WTC11 (cell line): ENCODE measurements around the gene CAMK2B. TPM values are rescaled to one million over a fixed set of nuclear protein-coding genes. Genes with fewer than 3 reads are reported as not detected.

ENCODE experiments used
- ATAC-seq: fragments of 200-7000 bp; cut with Tn5 transposase; 2 replicates; pipeline ENCODE4 v1.10.0; 2021; ENCODE audit warnings: mild to moderate bottlenecking, moderate library complexity
- CTCF ChIA-PET: fragments of 300-600 bp; sonication (Branson Sonifier 250); formaldehyde crosslinking; loops from one replicate; lab custom pipeline; 2021; ENCODE audit warnings: antibody characterized with exemption; lab: Charles Lee
- POLR2A ChIA-PET: fragments of 350-600 bp; sonication (Branson Sonifier 250); formaldehyde crosslinking; loops from one replicate; lab custom pipeline; 2021; ENCODE audit warnings: antibody characterized with exemption; lab: Charles Lee
- DNase-seq: peaks from one replicate; pipeline ENCODE4 v3.0.0; 2021; ENCODE audit warnings: low spot score
- H3K27ac Mint-ChIP-seq: 2 replicates; pipeline ENCODE4 v1.8.0; 2021; ENCODE audit warnings: mixed read lengths
- H3K27me3 Mint-ChIP-seq: 2 replicates; pipeline ENCODE4 v1.8.0; 2021; ENCODE audit warnings: low read depth, mild to moderate bottlenecking, moderate library complexity, mixed read lengths
- H3K36me3 Mint-ChIP-seq: 2 replicates; pipeline ENCODE4 v1.8.0; 2021; ENCODE audit warnings: mixed read lengths
- H3K4me1 Mint-ChIP-seq: 2 replicates; pipeline ENCODE4 v1.8.0; 2022; ENCODE audit warnings: mixed read lengths
- H3K4me3 Mint-ChIP-seq: 2 replicates; pipeline ENCODE4 v1.8.0; 2021; ENCODE audit warnings: mild to moderate bottlenecking, moderate library complexity, mixed read lengths
- H3K9me3 Mint-ChIP-seq: 2 replicates; pipeline ENCODE4 v1.8.0; 2021; ENCODE audit warnings: mixed read lengths
- ATF1 ChIP-seq: sonication (generic); formaldehyde crosslinking; IDR thresholded peaks from 2 replicates; pipeline ENCODE4 v1.8.1; 2023; ENCODE audit warnings: mild to moderate bottlenecking, moderate library complexity, missing genetic modification reagents
- ELF4 ChIP-seq: sonication (generic); formaldehyde crosslinking; IDR thresholded peaks from 2 replicates; pipeline ENCODE4 v1.8.1; 2022; ENCODE audit warnings: low read depth, mild to moderate bottlenecking, moderate library complexity, missing genetic modification reagents
- HMGXB4 ChIP-seq: sonication (generic); formaldehyde crosslinking; IDR thresholded peaks from 2 replicates; pipeline ENCODE4 v1.8.1; 2023; ENCODE audit warnings: mild to moderate bottlenecking, moderate library complexity, missing genetic modification reagents
- MXD4 ChIP-seq: fragments of 250-450 bp; sonication (Bioruptor Pico); IDR thresholded peaks from 2 replicates; pipeline ENCODE4 v1.8.0; 2021; ENCODE audit warnings: mild to moderate bottlenecking, moderate library complexity, borderline replicate concordance
- NFE2L1 ChIP-seq: sonication (generic); formaldehyde crosslinking; IDR thresholded peaks from 2 replicates; pipeline ENCODE4 v1.8.1; 2023; ENCODE audit warnings: missing genetic modification reagents
- PRRX2 ChIP-seq: fragments of 250-450 bp; sonication (Bioruptor Pico); IDR thresholded peaks from 2 replicates; pipeline ENCODE4 v1.8.0; 2021; ENCODE audit warnings: mild to moderate bottlenecking
- RELA ChIP-seq: sonication (generic); formaldehyde crosslinking; IDR thresholded peaks from 2 replicates; pipeline ENCODE4 v1.8.1; 2022; ENCODE audit warnings: missing genetic modification reagents, mild to moderate bottlenecking, borderline replicate concordance
- STAT6 ChIP-seq: sonication (generic); formaldehyde crosslinking; conservative IDR thresholded peaks from 2 replicates; pipeline ENCODE4 v1.8.1; 2023; ENCODE audit warnings: mild to moderate bottlenecking, low read depth, missing genetic modification reagents, moderate library complexity
- TCF7 ChIP-seq: sonication (generic); formaldehyde crosslinking; IDR thresholded peaks from 2 replicates; pipeline ENCODE4 v1.8.0; 2022; ENCODE audit warnings: mild to moderate bottlenecking, low read depth, missing genetic modification reagents, moderate library complexity
- TEAD4 ChIP-seq: sonication (generic); formaldehyde crosslinking; IDR thresholded peaks from 2 replicates; pipeline ENCODE4 v1.8.0; 2022; ENCODE audit warnings: mild to moderate bottlenecking, missing genetic modification reagents
- USF1 ChIP-seq: sonication (generic); formaldehyde crosslinking; IDR thresholded peaks from 2 replicates; pipeline ENCODE4 v1.8.0; 2022; ENCODE audit warnings: mild to moderate bottlenecking, missing genetic modification reagents
- ZNF232 ChIP-seq: sonication (generic); formaldehyde crosslinking; IDR thresholded peaks from 2 replicates; pipeline ENCODE4 v1.8.0; 2022; ENCODE audit warnings: mild to moderate bottlenecking, missing genetic modification reagents
- total RNA-seq: library from RNA; stranded (reverse); gene quantifications from 3 replicates; pipeline ENCODE4 v1.2.3, GENCODE V29; 2021
- TF ChIP-seq, protein P1 (sequence below): fragments of 200-600 bp; IDR thresholded peaks from 2 replicates; pipeline ENCODE4 v1.8.0; 2022; ENCODE audit warnings: antibody characterized with exemption
- TF ChIP-seq, protein P2 (sequence below): sonication (generic); formaldehyde crosslinking; IDR thresholded peaks from 2 replicates; pipeline ENCODE4 v1.8.0; 2023; ENCODE audit warnings: missing genetic modification reagents
- TF ChIP-seq, protein P3 (sequence below): fragments of 250-450 bp; sonication (Bioruptor Pico); IDR thresholded peaks from 2 replicates; pipeline ENCODE4 v1.9.0; 2021; ENCODE audit warnings: mild to moderate bottlenecking, borderline replicate concordance
- TF ChIP-seq, protein P4 (sequence below): sonication (generic); formaldehyde crosslinking; IDR thresholded peaks from 2 replicates; pipeline ENCODE4 v1.8.1; 2022; ENCODE audit warnings: low read depth, mild to moderate bottlenecking, moderate library complexity, missing genetic modification reagents, borderline replicate concordance
- TF ChIP-seq, protein P5 (sequence below): fragments of 250-450 bp; sonication (Bioruptor Pico); IDR thresholded peaks from 2 replicates; pipeline ENCODE4 v1.8.0; 2021; ENCODE audit warnings: mild to moderate bottlenecking

CAMK2B gene
- total RNA-seq, 1 experiment from 2014 or later: 0.44 TPM

GRCh38 chr7:44322631-44323363 lies 2.6 kb downstream of the CAMK2B start:
- Mint-ChIP-seq H3K9me3 (no peaks in the 10 kb centered on the region), H3K36me3 (no peaks in the 10 kb centered on the region), H3K4me1 (peaks cover 17% of the 10 kb centered on the region), H3K27ac (no peak overlapping the region), H3K4me3 (0 out of 2 replicates have a peak overlapping the region, but pooled peaks have one; percentile 69), H3K27me3 (peaks cover 54% of the 10 kb centered on the region)
- ATAC-seq: no peak
- ChIA-PET POLR2A (no interaction called here), CTCF (interaction anchor here (1.1 to 1.2 kb wide), 2 partner anchors 82 to 86 kb away, joined by 4 read pairs; no protein-coding TSS in a partner anchor)
- no peak for TF ChIP-seq STAT6 (CRISPR knock-in tag)
- no peak for TF ChIP-seq PRRX2 (CRISPR knock-in tag)
- TF ChIP-seq, protein P1, sequence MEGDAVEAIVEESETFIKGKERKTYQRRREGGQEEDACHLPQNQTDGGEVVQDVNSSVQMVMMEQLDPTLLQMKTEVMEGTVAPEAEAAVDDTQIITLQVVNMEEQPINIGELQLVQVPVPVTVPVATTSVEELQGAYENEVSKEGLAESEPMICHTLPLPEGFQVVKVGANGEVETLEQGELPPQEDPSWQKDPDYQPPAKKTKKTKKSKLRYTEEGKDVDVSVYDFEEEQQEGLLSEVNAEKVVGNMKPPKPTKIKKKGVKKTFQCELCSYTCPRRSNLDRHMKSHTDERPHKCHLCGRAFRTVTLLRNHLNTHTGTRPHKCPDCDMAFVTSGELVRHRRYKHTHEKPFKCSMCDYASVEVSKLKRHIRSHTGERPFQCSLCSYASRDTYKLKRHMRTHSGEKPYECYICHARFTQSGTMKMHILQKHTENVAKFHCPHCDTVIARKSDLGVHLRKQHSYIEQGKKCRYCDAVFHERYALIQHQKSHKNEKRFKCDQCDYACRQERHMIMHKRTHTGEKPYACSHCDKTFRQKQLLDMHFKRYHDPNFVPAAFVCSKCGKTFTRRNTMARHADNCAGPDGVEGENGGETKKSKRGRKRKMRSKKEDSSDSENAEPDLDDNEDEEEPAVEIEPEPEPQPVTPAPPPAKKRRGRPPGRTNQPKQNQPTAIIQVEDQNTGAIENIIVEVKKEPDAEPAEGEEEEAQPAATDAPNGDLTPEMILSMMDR: no peak
- TF ChIP-seq, protein P2, sequence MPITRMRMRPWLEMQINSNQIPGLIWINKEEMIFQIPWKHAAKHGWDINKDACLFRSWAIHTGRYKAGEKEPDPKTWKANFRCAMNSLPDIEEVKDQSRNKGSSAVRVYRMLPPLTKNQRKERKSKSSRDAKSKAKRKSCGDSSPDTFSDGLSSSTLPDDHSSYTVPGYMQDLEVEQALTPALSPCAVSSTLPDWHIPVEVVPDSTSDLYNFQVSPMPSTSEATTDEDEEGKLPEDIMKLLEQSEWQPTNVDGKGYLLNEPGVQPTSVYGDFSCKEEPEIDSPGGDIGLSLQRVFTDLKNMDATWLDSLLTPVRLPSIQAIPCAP (CRISPR knock-in tag): no peak
- no peak for TF ChIP-seq USF1 (CRISPR knock-in tag)
- TF ChIP-seq ATF1 (CRISPR knock-in tag): no peak
- TF ChIP-seq ELF4: no peak
- TF ChIP-seq TEAD4 (CRISPR knock-in tag): no peak
- no peak for TF ChIP-seq NFE2L1 (CRISPR knock-in tag)
- TF ChIP-seq MXD4 (CRISPR knock-in tag): no peak
- TF ChIP-seq ZNF232: no peak
- no peak for TF ChIP-seq RELA (CRISPR knock-in tag)
- TF ChIP-seq TCF7 (CRISPR knock-in tag): no peak
- TF ChIP-seq HMGXB4: no peak
- TF ChIP-seq, protein P3, sequence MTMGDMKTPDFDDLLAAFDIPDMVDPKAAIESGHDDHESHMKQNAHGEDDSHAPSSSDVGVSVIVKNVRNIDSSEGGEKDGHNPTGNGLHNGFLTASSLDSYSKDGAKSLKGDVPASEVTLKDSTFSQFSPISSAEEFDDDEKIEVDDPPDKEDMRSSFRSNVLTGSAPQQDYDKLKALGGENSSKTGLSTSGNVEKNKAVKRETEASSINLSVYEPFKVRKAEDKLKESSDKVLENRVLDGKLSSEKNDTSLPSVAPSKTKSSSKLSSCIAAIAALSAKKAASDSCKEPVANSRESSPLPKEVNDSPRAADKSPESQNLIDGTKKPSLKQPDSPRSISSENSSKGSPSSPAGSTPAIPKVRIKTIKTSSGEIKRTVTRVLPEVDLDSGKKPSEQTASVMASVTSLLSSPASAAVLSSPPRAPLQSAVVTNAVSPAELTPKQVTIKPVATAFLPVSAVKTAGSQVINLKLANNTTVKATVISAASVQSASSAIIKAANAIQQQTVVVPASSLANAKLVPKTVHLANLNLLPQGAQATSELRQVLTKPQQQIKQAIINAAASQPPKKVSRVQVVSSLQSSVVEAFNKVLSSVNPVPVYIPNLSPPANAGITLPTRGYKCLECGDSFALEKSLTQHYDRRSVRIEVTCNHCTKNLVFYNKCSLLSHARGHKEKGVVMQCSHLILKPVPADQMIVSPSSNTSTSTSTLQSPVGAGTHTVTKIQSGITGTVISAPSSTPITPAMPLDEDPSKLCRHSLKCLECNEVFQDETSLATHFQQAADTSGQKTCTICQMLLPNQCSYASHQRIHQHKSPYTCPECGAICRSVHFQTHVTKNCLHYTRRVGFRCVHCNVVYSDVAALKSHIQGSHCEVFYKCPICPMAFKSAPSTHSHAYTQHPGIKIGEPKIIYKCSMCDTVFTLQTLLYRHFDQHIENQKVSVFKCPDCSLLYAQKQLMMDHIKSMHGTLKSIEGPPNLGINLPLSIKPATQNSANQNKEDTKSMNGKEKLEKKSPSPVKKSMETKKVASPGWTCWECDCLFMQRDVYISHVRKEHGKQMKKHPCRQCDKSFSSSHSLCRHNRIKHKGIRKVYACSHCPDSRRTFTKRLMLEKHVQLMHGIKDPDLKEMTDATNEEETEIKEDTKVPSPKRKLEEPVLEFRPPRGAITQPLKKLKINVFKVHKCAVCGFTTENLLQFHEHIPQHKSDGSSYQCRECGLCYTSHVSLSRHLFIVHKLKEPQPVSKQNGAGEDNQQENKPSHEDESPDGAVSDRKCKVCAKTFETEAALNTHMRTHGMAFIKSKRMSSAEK (CRISPR knock-in tag): no peak
- TF ChIP-seq, protein P4, sequence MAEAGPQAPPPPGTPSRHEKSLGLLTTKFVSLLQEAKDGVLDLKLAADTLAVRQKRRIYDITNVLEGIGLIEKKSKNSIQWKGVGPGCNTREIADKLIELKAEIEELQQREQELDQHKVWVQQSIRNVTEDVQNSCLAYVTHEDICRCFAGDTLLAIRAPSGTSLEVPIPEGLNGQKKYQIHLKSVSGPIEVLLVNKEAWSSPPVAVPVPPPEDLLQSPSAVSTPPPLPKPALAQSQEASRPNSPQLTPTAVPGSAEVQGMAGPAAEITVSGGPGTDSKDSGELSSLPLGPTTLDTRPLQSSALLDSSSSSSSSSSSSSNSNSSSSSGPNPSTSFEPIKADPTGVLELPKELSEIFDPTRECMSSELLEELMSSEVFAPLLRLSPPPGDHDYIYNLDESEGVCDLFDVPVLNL: no peak
- TF ChIP-seq, protein P5, sequence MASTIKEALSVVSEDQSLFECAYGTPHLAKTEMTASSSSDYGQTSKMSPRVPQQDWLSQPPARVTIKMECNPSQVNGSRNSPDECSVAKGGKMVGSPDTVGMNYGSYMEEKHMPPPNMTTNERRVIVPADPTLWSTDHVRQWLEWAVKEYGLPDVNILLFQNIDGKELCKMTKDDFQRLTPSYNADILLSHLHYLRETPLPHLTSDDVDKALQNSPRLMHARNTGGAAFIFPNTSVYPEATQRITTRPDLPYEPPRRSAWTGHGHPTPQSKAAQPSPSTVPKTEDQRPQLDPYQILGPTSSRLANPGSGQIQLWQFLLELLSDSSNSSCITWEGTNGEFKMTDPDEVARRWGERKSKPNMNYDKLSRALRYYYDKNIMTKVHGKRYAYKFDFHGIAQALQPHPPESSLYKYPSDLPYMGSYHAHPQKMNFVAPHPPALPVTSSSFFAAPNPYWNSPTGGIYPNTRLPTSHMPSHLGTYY (CRISPR knock-in tag): no peak
- DNase-seq: no peak
